Neural progenitor cell (in vitro differentiated cells): ENCODE results near the gene RORC.

Experiments
- CTCF ChIP-seq: fragments of 200-600 bp; sonication (generic); IDR thresholded peaks from 2 replicates; pipeline ENCODE4 v1.5.1; 2017; ENCODE audit warnings: antibody characterized with exemption, mild to moderate bottlenecking
- EZH2phosphoT487 ChIP-seq: fragments of 200-600 bp; sonication (generic); IDR thresholded peaks from 2 replicates; pipeline ENCODE4 v1.6.1; 2017; ENCODE audit warnings: antibody characterized with exemption

GRCh38 chr1:151813271-151813977, 18.2 kb downstream of the RORC start:
- TF ChIP-seq CTCF, result no peak
- no peak for TF ChIP-seq EZH2phosphoT487
